C4-2B (cell line): ENCODE results near the gene BNC2.

ENCODE experiments used
- ZFX ChIP-seq: fragments of 450-650 bp; IDR thresholded peaks from 2 replicates; pipeline ENCODE4 v1.6.1; 2017
- TF ChIP-seq, protein P1 (sequence below): fragments of 450-650 bp; conservative IDR thresholded peaks from 2 replicates; pipeline ENCODE4 v1.5.1; 2017; ENCODE audit warnings: mild to moderate bottlenecking

DNA sequence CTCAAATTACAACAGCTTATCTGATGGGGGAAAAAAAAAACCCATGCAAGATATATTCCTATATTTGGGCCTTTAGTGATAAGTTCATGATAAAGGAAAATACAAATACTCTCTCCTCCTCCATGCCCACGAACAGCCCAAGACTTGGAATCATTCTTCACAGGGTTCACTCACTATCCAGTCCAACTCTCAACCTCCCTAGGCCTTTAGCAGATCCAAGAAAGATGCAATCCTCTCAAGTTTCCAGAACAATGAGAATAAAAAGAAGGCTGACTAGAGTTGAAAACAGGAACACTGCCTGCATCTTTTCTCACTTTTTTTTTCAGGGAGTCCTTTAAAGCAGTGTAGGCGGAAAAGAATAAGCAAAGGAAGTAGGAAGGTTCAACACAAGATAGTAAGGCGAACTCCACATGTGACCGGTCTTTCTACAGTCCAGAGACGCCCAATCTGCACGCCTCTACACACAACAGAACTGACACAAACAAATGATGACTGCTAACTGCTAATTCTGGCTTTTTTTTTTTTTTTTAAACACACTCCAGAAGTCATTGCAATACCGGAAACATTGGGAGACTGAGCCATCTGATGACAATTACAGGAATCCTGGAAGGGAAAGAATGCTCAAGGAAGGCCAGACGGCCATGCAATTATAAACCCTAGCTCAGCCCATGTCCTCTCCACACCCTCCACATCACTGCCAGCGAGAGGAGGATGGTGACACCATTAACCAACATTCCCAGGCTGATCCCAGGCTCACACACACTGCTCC, 75.4 kb downstream of the BNC2 start:
- TF ChIP-seq, protein P1, sequence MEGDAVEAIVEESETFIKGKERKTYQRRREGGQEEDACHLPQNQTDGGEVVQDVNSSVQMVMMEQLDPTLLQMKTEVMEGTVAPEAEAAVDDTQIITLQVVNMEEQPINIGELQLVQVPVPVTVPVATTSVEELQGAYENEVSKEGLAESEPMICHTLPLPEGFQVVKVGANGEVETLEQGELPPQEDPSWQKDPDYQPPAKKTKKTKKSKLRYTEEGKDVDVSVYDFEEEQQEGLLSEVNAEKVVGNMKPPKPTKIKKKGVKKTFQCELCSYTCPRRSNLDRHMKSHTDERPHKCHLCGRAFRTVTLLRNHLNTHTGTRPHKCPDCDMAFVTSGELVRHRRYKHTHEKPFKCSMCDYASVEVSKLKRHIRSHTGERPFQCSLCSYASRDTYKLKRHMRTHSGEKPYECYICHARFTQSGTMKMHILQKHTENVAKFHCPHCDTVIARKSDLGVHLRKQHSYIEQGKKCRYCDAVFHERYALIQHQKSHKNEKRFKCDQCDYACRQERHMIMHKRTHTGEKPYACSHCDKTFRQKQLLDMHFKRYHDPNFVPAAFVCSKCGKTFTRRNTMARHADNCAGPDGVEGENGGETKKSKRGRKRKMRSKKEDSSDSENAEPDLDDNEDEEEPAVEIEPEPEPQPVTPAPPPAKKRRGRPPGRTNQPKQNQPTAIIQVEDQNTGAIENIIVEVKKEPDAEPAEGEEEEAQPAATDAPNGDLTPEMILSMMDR = no peak
- no peak for TF ChIP-seq ZFX
